Mesodermal cell (in vitro differentiated cells): ENCODE results near the gene INAVA.

Experiments used
- H3K27ac ChIP-seq: 2 replicates; pipeline ENCODE4 v1.7.0; 2013; ENCODE audit warnings: mild to moderate bottlenecking, low read depth, low read length, moderate library complexity; ENCODE audit not compliant: severe bottlenecking
- H3K36me3 ChIP-seq: 2 replicates; pipeline ENCODE4 v1.7.1; 2013; ENCODE audit warnings: mild to moderate bottlenecking, low read length, moderate library complexity; ENCODE audit not compliant: control insufficient read depth, insufficient read depth
- H3K4me1 ChIP-seq: one replicate; pipeline ENCODE4 v1.7.1; 2013; ENCODE audit warnings: mild to moderate bottlenecking, low read length; ENCODE audit not compliant: insufficient read depth, control insufficient read depth, poor library complexity, severe bottlenecking
- H3K4me3 ChIP-seq: 2 replicates; pipeline ENCODE4 v1.7.0; 2013; ENCODE audit warnings: low read length, control low read depth, mild to moderate bottlenecking; ENCODE audit not compliant: insufficient read depth, poor library complexity, severe bottlenecking; ENCODE audit errors: extremely low read depth
- H3K9me3 ChIP-seq: 2 replicates; pipeline ENCODE4 v1.7.1; 2013; ENCODE audit warnings: mild to moderate bottlenecking, low read length, moderate library complexity; ENCODE audit not compliant: control insufficient read depth
- WGBS, 2 experiments: methylation state at CpG; one replicate each; pipeline ENCODE4 v1.1.5; 2013; ENCODE audit warnings: missing lambda C conversion rate in 2 of 2; ENCODE audit not compliant: insufficient coverage in 2 of 2; 5-methylcytosine and 5-hydroxymethylcytosine counted together

Gene INAVA

DNA sequence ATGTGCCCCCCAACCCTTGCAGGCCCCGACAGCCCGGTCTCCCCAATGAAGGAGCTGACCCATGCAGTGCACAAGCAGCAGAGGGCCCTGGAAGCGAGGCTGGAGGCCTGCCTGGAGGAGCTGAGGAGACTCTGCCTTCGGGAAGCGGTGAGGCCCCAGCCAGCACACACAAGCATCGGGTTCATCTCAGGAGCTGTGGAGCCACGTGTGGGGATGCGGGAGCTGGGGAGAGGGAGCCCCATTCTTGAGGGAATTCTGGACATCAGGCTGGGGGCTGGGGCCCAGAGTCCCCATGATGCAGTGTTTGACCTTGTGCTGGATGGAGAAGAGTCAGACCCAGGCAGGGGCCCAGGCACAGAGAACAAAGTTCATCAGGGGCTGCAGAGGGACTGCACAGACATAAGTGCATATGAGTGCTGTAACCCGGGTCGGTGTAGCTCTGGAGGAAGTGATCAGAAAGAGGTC, 4.8 kb downstream of the INAVA start:
- WGBS, 2 experiments: 91 to 97% methylated on average over 6 to 8 of the region's 10 CpGs
- H3K4me1 ChIP-seq: peaks cover 26% of the 10 kb centered on the region
- H3K4me3 ChIP-seq: no peak overlapping the region
- no peak overlapping the region for H3K27ac ChIP-seq
- peaks cover 47% of the 10 kb centered on the region for H3K36me3 ChIP-seq
- no peaks in the 10 kb centered on the region for H3K9me3 ChIP-seq

DNA sequence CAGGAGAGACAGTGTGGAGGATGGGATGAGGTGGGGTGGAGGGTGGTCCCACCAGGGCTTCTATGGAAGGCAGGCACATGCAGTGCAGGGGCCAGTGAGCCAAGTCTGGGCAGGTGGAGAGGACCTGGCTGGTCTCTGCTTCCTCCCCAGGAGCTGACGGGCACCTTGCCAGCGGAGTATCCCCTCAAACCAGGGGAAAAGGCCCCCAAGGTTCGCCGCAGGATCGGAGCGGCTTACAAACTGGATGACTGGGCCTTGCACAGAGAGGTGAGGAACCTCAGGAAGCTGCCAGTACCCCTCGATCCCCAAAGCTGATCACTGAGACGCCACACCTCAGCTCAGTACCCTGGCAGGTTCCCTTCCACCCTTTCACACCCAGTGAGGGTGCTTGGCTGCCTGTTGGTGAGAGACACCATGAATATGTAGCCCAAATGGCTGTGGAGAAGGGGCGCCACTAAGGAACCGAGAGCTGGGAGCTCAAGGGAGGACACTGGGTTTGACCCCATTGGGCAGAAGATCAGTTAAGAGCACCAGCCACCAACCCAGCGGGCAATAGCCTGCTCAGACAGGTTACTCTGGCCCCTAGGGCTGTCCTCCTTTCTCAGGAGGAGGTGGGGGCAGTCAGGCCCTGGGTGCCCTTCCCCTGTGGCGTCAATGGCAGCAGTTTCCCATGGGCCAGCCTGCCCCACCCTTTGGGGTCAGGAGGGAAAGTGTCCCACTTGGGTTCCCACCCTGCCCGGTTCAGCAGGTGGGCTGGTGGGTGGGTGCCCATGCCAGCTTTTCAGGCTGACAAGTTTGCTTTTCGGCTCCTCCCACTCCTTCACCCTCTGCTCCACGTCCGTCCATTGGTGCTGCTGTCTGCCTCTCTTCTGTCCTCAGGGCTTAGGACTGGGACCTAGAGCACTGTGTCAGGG, 5.5 kb downstream of the INAVA start:
- no peaks in the 10 kb centered on the region for H3K9me3 ChIP-seq
- H3K4me1 ChIP-seq: peaks cover 19% of the 10 kb centered on the region
- H3K36me3 ChIP-seq: peaks cover 49% of the 10 kb centered on the region
- no peak overlapping the region for H3K4me3 ChIP-seq
- WGBS, 2 experiments: 97 to 99% methylated on average over 11 to 15 of the region's 16 CpGs
- H3K27ac ChIP-seq: no peak overlapping the region

DNA sequence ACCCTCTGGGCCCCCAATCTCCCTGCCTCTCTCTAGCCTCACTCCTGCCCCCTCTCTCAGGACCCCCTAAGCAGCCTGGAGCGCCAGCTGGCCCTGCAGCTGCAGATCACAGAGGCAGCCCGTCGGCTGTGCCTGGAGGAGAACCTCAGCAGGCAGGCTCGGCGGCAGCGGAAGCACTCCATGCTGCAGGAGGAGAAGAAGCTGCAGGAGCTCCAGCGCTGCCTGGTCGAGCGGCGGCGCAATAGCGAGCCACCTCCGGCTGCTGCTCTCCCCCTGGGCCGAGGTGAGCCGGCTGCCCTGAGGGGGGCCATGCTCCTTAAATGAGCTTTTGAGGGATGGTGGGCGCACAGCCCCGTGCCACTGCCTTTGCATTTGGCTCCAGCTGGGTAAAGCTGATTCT, 6.2 kb downstream of the INAVA start:
- peaks cover 49% of the 10 kb centered on the region for H3K36me3 ChIP-seq

DNA sequence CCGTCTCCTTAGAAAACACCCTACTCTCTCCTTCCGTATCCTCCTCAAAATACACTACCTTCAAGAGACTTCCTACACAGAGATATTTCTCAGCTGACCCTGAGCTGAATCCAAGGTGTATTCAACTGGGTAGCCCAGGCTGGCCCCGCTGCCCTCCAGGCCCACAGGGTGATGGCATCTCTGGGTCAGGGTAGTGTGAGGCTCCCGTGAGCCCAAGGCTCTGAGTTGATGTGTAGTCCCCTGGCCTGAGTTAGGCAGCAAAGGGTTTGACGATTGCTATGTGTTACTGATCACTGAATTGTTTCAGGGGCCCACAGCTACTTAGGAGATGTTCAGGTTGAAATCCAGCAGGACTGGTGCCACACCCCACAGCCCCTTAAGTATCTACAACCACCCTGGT, 6.7 kb downstream of the INAVA start:
- Histone ChIP-seq H3K9me3 (no peaks in the 10 kb centered on the region), H3K4me1 (peaks cover 10% of the 10 kb centered on the region), H3K36me3 (peaks cover 49% of the 10 kb centered on the region), H3K27ac (no peak overlapping the region), H3K4me3 (no peak overlapping the region)
- WGBS, 2 experiments: 96 to 100% methylated on average over 2 to 5 of the region's 5 CpGs

More for the DNA sequence above, 6.2 kb downstream of the INAVA start:
- H3K27ac ChIP-seq: no peak overlapping the region
- 96 to 99% methylated on average over 14 to 15 of the region's 17 CpGs for WGBS, 2 experiments
- H3K9me3 ChIP-seq: no peaks in the 10 kb centered on the region
- no peak overlapping the region for H3K4me3 ChIP-seq
- peaks cover 12% of the 10 kb centered on the region for H3K4me1 ChIP-seq

DNA sequence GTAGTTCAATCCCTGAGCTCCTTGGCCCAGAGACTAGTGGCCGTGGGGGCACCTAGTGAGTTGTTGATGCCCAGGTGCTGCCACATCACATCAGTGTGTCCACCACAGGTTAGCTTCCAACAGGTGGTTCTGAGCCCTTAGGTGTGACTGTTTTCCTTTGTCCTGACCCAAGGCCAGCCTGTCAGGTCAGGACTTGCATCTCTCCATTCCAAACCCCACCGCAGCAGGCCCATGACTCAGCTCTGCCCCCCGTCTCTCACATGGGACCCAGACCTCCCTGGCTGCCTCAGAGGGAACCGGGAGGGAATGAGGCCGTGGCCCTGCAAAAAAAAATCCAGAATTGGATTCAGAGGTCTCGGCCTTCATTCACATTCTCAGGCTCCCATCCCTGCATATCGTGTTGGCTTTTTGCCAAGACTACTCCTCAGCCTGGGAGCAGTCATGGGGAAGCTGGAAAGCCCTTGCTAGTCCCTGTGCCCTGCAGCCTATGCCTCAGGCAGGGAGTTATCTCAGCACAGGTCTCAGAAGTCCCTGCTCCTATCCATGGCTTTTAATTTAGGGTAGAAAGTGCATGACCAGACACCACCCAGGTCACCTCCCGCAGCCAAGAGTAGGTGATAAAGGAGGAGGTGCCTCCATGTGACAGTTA, 7.2 kb downstream of the INAVA start:
- H3K4me1 ChIP-seq: peaks cover 4% of the 10 kb centered on the region
- peaks cover 55% of the 10 kb centered on the region for H3K36me3 ChIP-seq
- 87 to 92% methylated on average over 6 to 8 of the region's 8 CpGs for WGBS, 2 experiments
- H3K9me3 ChIP-seq: no peaks in the 10 kb centered on the region
- H3K27ac ChIP-seq: no peak overlapping the region
- no peak overlapping the region for H3K4me3 ChIP-seq

DNA sequence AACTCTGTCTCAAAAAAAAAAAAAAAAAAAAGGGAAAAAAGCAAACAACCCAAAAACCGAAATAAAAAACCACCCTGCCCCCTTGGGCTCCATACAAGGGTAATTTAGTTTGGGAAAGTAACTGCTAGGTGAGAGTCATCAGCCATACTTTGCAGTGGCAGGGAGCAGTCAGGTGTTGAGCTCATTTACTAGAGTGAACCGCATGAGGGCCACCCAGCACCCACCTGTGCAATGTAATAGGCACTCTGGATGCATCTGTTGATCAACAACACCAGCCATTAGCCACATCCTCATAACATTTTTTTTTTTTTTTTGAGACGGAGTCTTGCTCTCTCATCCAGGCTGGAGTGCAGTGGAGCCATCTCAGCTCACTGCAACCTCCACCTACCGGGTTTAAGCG, 9.1 kb downstream of the INAVA start:
- no peak overlapping the region for H3K27ac ChIP-seq
- H3K4me3 ChIP-seq: no peak overlapping the region
- no peaks in the 10 kb centered on the region for H3K4me1 ChIP-seq
- H3K9me3 ChIP-seq: no peaks in the 10 kb centered on the region
- WGBS, 2 experiments: 89 to 100% methylated on average over 1 to 4 of the region's 5 CpGs
- H3K36me3 ChIP-seq: peaks cover 72% of the 10 kb centered on the region

DNA sequence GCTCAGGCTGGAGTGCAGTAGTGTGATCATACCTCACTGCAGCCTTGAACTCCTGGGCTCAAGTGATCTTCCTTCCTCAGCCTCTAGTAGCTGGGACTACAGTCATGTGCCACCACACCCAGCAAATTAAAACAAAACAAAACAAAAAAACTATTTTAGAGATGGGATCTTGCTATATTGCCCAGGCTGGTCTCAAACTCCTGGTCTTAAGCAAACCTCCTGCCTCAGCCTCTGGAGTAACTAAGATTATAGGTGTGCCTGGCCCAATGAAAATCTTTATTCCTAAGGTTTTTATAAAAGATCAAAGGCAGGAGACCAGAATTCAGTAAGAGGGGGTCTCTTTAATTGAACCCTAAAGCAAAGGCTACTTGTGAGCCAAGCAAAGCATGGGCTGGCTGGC, 10.1 kb downstream of the INAVA start:
- no peak overlapping the region for H3K4me3 ChIP-seq
- H3K4me1 ChIP-seq: no peaks in the 10 kb centered on the region
- H3K36me3 ChIP-seq: peaks cover 73% of the 10 kb centered on the region
- H3K9me3 ChIP-seq: no peaks in the 10 kb centered on the region
- H3K27ac ChIP-seq: no peak overlapping the region

DNA sequence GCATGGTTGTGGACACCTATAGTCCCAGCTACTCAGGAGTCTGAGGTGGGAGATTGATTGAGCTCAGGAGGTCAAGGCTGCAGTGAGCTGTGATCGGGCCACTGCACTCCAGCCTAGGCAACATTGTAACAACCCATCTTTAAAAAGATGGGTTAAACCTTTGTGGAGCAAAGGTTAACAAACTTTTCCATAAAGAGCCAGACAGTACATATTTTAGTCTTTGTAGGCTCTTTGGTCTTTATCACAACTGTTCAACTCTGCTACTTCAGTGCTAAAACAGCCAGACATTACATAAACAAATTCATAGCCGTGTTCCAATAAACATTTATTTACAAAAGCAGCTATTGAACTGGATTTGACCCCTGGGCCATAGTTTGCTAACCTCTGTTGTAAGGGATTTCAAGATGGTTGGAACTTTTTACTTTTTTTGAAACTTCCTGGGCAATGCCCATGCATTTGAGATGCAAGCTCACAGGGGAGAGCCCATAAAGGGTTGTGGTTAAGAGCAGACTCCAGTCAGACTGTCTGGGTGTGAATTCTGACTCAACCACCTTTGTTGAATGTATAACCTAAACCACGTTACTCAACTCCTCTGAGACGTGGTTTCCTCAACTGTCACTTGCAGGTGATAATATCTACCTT, 10.8 kb downstream of the INAVA start:
- H3K4me1 ChIP-seq: no peaks in the 10 kb centered on the region
- no peaks in the 10 kb centered on the region for H3K9me3 ChIP-seq
- 80% methylated on average over 1 of the region's 4 CpGs; no CpG with 5 or more reads in 1 of the 2 experiments for WGBS, 2 experiments
- peaks cover 73% of the 10 kb centered on the region for H3K36me3 ChIP-seq
- H3K4me3 ChIP-seq: no peak overlapping the region
- H3K27ac ChIP-seq: no peak overlapping the region

DNA sequence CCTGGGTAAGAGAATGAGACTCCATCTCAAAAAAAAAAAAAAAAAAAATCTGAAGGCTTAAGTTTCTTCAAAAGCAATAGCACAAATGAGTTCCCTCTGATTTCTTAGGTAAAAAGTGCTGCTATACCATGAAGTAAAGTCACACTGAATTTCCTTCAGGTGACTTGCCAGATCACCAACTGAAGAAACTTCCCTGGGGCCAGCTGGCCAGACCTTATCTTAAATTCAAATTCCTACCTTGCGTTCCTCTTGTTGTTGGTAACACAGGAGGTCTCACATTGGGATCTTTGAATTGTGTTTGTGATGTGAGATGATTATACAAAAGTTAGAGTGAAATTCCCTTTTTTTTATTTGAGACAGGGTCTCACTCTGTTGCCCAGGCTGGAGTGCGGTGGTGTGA, 11.8 kb downstream of the INAVA start:
- Histone ChIP-seq H3K36me3 (peaks cover 73% of the 10 kb centered on the region), H3K4me3 (no peak overlapping the region), H3K4me1 (no peaks in the 10 kb centered on the region), H3K9me3 (no peaks in the 10 kb centered on the region), H3K27ac (no peak overlapping the region)
- WGBS, 2 experiments: 90 to 100% methylated on average over 1 of the region's 2 CpGs

DNA sequence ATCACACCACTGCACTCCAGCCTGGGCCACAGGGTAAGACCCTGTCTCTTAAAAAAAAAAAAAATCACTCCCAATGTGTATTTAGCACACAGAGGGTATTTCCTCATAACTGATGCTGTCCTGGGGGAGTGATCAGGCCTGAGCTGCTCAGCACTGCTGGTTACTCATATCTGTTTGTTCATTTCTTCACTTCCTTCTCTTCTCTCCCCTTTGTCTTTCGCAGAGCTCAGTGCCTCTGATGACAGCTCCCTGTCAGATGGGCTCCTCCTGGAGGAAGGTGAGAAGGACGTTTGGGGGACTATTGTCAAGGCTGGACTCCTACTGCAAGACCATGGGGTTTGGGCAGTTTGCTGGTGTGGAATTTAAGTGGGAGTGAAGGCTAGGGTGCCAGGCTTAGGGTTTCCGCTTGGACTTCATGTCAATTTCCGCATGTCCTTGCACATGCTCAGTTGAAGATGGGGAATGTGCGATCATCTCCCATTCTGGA, 13.0 kb downstream of the INAVA start:
- H3K9me3 ChIP-seq: no peaks in the 10 kb centered on the region
- H3K27ac ChIP-seq: no peak overlapping the region
- no peaks in the 10 kb centered on the region for H3K4me1 ChIP-seq
- 95 to 100% methylated on average over 3 to 4 of the region's 5 CpGs for WGBS, 2 experiments
- H3K4me3 ChIP-seq: no peak overlapping the region
- peaks cover 71% of the 10 kb centered on the region for H3K36me3 ChIP-seq
